GM21367 (cell line): ENCODE measurements around the gene TCEA2.
"Not testable (repeated sequence)": the region's sequence is repeated elsewhere in the genome, so short reads cannot be mapped to it uniquely, and the experiment has no call there.

Experiments
- ATAC-seq: cut with Tn5 transposase; IDR thresholded peaks from one replicate; pipeline ENCODE4 v1.9.1; 2021; ENCODE audit not compliant: unreplicated experiment

The TCEA2 gene

DNA sequence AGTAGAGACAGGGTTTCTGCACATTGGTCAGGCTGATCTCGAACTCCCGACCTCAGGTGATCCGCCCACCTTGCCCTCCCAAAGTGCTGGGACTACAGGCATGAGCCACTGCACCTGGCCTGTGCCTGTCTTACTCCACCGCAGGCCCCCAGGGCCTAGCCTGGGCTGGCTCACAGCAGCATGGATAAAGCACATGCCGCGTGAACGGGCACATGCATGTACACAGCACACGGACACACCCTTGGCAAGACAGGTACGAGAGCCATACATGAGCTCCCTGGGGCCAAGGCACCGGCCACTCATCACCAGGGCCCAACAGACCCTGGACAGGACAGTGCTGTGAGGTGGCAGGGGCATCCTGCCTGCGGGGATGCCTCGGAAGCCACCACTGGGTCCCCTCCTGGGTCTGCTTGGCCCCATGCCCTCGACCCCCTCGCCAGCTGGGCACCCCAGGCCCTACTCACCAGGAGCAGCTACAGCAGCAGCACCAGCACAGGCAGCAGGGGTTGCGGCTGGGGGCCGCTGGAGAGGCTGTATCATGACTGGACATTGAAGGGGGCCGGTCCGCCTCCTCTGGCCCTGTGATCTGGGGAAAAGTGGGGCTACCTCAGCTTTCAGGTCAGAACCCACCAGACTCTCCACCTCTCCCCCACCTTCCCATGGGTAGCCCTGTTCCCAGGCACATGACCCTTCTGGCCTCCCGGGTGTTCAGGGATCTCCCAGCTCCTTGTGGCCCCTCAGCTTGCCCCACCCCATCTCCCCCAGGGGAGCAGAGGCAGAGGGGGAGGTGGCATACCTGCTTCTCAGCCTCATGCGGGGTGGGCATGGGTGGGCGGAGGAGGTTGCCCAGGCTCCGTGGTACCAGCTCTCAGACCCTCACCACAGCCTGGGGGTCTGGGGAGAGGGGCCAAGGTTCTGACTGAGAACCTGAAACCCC lies 13.3 kb downstream of the TCEA2 start:
- ATAC-seq, result no peak

DNA sequence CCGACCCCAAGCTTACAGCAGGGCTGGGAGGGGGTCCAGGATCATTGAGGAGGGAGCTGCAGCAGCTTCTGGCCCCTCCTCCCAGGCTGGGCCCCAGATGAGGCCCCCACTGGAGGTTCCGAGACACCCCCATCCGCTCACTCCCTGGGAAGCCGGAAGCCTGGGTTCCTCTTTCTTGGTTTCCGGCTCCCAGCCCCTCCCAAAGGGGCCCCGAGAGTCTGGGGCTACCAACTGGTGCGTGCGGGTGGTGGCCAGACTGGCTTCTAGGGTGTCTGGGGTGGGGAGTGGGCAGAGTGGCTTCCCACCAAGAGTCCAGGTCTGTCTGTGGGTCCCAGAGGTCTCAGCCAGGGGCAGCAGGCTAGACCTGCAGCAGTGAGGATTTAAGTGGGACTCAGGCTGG lies 14.1 kb downstream of the TCEA2 start:
- ATAC-seq, result no peak

DNA sequence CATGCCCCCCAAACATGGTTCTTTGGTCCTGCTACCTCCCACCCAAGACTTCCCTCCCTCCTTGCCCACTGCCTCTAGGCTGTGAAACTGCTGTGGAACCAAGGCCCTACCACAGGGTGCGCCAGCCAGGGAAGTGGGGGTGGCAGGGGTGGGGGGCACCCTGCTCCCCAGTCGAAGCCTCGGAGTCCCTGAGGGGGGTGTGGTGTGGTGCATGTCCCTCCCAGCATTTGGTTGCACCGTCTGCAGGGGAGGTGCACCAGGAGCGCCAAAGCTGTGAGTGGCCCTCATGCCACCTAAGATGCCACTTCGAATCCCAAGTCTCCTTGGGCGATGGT lies 14.5 kb downstream of the TCEA2 start:
- ATAC-seq, result no peak

DNA sequence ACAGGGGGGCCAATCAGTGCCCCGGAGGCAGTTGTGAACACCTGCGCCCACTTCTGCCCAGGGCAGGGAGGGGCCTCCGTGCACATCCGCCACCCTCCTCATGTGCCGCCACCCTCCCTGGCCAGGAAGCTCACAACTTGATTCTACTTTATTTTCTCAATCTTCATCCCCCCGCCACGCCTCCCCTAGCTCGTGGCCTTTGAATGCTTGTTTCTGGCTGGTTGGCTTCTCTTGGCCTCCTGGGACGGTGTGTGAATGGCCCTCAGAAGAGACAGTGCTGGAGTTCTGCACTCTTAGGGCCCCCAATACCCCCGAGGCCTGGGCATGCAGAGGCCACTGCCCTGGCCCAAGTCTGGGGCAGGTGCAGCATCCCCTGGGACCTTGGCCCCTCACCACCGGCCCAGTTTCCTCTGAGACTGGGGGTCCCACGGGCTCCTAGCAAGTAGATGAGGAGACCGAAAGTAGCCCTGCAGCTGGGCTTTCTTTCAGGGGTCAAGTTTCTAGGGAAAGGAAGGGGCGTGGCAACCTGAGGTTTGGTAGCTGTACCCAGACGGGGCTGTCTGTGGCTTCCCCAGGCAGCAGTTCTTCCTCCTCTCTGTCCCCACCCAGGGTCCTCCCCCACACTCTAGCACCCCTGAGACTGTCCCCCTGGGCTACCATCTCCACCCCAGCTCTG lies 15.0 kb downstream of the TCEA2 start:
- no peak for ATAC-seq

DNA sequence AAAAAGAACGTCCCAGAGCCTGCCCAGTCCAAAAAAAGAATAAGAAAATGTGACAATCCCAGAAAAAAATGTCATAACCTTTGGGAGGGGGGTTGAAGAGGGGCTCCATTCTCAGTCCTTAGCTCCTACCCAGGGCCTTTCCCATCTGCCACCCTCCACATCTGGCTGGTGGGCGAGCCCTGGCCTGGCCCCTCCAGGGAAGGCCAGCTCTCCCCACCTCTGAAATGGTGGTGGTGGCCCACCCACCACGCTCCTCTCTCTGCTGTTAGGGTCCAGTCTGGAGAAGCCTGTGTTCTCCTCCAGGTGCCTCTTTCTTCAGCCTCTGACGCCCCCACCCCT lies 15.9 kb downstream of the TCEA2 start:
- ATAC-seq, result no peak

DNA sequence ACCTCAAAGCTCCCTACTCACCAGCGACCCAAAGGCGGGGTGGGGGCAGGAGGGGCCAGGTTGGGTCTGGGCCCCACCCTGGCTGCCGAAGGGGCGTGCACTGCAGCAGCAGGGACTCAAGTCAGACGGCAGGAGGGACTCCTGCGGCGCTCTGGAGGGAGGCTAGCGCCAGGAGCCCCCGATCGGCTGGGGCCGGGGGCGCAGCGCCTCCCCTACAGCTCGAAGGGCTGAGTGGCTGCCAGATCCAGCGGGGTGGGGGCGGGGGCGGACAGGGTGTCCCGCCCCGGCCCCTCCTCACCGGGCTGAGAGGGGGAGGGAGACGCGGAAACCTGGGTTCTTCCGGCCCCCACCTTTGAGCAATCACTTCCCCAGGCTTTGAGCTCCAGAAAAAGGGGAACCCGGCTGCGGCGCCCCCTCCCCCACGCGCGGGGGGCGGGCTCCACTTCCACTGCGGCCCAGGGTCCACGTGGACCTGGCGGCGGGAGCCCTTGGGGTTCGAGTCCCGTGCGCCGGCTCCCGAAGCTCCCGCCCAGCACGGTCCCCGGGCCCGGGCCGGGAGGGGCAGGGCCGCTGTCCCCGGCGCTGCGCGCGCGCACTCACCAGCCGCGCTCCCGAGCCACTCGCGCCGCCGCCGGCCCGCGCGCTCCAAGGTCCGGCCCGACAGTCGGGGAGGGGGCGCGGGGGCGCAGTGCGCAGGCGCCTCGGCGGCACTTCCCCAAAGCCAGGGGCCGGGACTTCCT lies 16.4 kb downstream of the TCEA2 start, which contains the start of gene RGS19:
RGS19 (minus strand) TSS at position 246 of the 740 bp plus-strand sequence. CDS start 2,632 bp downstream, outside the sequence.
- no peak for ATAC-seq

GRCh38 chr20:64080013-64080812 lies 17.2 kb downstream of the TCEA2 start, which contains the start of gene OPRL1:
Gene OPRL1 (plus strand): TSS chr20:64080082. CDS start chr20:64092721, 12,639 bp downstream.
- ATAC-seq, result no peak

DNA sequence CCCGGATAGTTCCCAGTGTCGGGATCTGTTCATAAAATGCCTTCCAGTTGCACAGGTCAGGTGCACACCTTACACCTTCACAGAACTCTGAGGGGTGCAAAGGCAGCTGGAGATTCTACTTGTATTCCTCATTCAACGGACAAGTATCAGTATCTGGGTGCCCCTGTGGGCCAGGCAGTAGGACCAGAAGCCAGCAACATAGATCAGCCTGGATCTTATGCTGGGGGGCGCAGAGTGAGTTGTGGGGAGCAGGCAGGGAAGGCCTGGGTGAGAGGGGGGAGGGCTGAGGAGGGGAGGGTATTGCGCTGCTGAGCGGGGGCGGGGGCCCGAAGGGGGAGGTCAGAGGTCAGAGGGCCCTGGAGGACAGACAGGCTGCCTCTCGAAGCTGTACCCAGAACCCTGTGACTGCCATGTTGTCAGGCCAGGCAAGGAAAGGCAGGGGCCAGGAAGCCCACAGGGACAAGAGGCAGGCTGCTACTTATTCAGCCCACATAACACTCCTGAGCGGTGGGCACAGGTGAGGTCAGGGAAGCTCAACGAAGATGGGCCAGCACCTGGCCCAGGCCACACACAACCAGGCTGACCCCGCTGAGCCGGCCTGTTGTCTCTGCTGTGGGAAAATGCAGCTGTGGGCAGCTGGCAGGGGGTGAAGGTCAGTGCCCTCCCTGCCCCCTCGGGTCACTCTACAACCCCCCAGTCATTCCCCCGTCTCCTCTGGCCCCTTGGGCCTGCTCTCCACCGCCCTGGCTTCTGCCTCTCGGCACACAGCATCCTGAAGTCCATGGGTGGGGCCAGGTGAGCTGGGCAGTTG lies 18.0 kb downstream of the TCEA2 start:
- no peak for ATAC-seq

- no peak for ATAC-seq
Observed at GRCh38 chr20:64081624-64081964, 18.6 kb downstream of the TCEA2 start.

- ATAC-seq, result no peak
Observed at GRCh38 chr20:64082126-64082731, 19.2 kb downstream of the TCEA2 start.

GRCh38 chr20:64082820-64083377 lies 19.9 kb downstream of the TCEA2 start:
- ATAC-seq, result no peak

DNA sequence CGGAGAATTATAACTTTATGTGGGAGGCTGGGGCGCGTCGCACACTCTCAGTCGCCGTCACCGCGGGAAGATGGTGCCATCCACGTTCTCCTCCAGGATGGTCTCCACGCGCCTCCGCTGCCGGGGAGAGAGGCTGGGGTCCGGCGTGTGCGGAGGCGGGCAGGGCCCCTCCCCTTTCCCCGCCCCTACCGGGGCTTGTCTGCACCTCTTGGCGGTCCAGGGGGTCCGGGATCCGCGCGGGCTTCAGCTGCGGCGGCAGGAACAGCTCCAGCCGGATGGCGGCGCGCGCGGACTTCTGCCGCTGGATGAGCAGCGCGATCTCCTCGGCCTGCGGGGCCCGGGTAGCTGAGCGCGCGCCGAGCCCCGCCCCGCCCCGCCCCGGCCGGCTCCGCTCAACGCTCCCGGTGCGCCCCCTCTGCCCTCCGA lies 20.4 kb downstream of the TCEA2 start:
- ATAC-seq, result no peak

DNA sequence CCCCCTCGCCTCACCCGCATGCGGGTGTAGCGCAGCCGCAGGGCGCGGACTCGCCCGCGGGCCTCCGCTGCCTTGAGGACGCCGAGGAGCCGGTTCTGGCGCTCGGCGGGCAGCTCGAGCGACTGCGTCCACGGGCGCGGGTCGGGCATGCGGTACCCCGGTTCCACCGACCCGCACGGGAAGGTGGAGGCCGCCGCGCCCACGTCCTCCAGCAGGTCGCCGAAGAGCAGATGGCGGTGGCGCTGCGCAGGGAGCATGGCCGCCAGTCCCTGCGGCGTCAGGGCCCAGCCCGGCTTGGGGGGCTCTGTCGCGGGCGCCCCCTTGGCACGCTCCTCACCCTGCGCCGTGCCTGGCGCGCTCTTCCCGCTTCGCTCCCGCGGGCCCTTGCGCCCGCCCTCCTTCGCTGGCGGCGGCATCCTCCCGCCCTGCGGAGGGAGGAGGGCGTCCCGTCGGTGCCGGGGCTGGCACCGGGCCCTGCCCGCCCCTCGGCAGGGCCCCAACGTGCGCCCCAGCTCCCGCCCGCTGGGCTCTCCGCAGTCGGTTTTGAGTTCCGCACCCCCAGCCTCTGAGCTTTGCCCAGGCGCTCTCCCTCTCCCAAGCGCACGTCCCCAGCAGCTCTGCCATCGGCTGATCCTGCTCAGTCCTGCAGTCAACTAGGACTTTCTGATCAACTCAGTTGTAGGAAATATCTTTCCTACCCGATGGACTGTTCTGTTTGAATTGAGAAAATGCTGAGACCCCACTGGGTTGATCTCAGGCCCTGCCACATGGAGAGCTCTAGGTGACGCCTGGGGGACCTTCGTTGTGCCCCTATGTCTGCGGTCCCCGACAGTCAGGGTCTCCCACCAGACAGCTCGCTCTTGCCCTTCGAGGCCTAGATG lies 21.0 kb downstream of the TCEA2 start, which contains the start of gene LKAAEAR1:
LKAAEAR1 (minus strand) TSS at position 595 of the 881 bp plus-strand sequence; CDS start at position 416, 179 bp downstream.
- ATAC-seq, result no peak

DNA sequence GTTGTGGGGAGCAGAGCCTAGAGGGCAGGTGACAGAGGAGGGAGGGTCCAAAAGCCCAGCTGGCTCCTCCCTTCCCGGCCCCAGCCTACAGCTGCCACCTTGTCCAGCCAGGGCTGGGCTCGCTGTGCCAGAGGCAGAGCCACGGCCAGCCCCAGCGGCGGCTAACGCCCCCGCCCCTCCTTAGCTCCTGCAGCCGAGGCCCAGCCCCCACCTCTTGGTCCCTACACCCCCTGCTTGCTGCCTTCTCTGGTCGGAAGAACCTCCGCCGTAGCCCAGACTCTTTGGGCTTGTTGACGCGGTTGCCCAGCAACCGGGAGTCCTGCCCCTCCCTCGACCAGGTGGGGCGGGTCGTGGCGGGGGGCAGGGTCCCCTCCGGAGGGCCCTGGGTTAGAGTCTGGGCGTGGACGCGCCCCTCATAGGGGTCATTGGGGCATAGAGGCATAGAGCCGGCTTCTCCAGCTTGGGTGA lies 21.7 kb downstream of the TCEA2 start:
- ATAC-seq, result no peak

- ATAC-seq, result no peak
Observed at GRCh38 chr20:64086801-64087200, 23.8 kb downstream of the TCEA2 start.

- ATAC-seq, result not testable (repeated sequence)
Observed at GRCh38 chr20:64087226-64087825, 24.3 kb downstream of the TCEA2 start.

- not testable (repeated sequence) for ATAC-seq
Observed at GRCh38 chr20:64088586-64088985, 25.6 kb downstream of the TCEA2 start.

DNA sequence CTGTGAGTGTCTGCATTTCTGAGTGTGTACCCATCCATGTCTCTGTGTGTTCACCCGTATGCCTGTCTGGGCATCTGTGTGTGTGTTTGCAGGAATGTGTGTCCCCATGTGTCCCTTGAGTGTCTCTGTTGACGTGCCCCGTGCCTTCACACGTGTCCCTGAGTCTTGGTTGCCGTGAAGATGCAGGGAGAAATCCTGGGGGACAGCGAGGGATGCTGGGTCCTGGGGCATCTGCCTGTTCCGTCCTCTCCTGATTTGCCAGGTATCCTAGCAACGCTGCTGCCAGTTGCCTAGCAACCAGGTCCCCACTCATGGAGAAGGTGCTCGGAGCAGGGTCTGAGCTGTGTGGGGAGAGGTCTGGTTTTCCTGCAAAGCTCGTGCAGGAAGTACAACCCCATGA lies 27.2 kb downstream of the TCEA2 start:
- ATAC-seq, result no peak
